ENCODE measurements around the gene GATAD2A.

Gene GATAD2A

DNA sequence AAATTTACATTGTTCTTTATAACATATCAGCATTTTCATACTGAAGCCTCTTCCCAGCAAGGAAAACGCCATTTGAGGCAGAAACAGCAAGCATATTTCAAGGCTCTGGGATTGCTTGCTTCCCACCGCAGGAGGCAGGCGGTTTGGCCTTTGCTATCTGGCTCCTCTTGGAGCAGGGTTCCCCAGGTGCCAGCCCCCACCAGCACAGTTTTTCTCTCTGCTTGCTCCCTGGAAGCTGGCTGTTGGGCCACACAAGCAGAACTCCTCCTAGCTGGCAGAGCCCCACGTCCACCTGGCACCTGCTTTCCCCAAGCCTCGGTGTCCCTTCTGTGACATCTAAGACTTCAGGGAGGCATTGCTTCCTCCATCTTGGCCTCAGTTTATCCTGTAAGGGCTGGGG, 16.7 kb downstream of the GATAD2A start:
- no peak for DNase-seq

DNA sequence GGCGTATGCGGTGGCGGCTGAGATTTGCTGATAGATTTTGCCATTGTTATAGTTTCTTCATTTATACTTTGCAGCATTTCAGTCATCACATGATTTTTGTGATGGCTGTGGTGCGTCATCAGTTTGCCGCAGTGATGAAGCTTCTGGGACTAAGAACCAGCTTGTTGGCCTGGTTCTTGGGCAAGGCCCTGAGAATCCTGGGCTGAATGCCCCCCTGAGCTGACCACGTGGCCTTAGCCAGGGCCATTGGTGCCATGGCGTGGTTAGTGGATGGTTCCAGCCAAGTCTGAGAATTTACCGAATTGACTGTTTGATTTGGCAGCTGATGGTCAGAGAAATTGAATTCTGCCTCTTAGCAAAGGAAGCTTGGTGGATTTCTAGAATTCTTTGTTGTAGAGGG, 17.8 kb downstream of the GATAD2A start:
- DNase-seq, result no peak

DNA sequence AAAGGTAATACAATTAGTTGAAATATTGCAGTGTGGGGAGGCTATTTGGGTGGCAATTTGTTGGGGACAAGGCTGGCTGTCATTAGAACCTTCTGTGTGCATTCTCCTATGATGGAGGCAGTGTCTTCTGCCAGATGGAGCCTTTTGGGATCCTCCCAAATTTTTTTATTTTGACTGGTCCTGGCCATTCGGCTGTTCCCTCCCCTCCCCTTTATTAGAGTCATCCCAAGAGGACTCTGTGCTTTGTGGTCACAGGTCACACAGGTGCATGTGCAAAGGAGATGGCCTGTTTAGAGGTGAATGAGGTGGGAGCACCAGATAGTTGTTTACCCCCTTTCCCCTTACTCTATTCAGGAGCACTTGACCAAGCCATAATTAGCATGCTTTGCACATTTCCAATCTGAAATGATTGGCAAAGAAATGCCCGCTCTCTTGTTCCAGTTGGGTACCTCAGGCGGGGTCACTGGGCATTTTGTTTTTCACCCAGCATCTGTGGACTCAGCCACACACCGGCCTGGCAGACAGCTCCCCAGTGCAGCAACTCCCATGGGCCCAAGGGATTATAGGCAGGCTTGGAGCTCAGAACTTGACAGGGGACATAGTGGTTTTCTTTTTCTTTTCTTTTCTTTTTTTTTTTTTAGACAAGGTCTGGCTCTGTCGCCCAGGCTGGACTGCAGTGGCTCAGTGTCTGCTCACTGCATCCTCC, 19.8 kb downstream of the GATAD2A start:
- no peak for DNase-seq

DNA sequence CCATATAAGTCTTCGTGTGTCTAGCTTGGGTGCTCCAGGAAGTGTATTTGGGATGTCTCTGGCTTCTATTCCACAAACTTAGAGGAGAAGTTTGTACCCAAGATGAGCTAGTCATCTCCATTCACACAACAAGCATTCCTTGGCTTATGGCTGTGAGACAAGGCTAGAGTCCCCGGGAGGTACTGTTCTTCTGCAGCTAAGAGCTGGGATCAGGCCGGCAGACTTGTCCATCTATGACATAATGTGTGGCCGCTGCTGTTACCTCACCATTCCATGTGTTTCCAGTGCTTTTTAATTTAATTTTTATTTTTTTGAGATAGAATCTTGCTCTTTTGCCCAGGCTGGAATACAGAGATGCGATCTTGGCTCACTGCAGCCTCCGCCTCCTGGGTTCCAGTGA, 20.7 kb downstream of the GATAD2A start:
- DNase-seq, result no peak

DNA sequence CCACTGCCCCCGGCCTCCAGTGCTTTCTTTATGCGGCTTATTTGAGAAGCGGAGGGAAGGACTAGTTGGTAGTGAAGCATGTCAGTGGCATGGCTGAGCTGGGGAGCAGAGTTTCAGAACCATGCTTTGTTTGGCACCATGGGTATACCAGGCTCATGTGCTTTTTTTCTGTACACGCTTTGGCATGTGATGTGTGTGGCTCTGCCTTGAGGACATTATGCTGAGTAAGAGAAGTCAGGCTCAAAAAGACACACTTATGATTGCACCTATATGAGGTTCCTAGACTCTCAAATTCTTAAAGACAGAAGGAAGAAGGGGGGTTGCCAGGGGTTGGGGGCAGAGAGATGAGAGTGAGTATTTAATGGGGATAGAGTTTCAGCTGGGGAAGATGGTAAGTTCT, 21.3 kb downstream of the GATAD2A start:
- DNase-seq, result no peak

DNA sequence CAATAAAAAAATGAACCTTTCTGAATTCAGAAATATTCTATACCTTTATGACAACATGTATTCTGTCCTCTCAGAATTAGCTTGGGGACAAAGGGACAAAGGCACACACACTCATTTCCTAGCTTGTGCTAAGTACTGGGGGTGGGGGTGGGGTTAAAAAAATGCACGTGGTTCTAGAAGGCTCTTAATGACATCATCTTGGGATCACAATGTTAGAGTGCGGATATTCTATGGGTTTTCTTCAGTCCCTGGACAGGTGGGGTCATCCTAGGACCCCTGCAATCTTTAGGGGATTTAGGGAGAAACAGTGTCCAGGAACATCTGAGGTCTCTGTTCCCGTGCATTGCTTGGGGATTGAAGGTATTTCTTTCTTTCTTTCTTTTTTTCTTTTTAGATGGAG, 21.8 kb downstream of the GATAD2A start:
- no peak for DNase-seq

DNA sequence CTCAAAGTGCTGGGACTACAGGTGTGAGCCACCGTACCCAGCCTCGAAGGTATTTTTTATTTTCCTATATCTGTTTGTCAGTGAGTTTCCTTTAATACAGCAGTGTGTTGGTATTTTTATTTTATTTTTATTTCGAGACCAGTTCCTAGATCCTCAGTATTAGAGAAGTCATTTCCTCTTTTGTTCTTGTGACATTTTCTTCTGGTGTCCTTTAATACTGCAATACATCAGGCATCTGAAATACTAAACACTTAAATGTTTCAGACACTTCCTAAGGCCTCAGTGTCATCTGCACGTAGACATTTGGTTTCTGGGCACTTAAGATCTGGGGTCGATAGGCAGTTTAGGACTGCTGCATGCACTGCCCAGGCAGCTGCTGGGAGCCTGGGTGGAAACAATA, 22.5 kb downstream of the GATAD2A start:
- no peak for DNase-seq

DNA sequence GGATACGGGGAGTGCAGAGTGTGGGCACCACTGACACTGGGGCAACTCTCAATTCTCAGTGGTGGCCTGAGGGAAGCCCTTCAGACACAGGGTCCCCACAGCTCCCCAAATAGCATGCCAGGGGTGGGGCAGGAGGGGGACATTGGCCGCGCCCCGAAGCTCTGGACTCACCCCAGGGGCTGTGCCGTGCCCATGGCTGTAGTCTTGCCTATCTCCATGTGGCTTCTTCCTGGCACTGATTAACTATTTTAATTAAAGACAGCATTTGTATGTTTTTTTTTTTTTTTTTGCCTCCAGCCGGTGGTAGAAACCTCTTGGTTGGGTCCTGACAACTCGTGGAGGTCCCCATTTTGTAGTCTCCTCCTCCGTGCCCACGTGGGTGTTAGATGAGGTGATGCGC, 23.3 kb downstream of the GATAD2A start:
- DNase-seq, result no peak

DNA sequence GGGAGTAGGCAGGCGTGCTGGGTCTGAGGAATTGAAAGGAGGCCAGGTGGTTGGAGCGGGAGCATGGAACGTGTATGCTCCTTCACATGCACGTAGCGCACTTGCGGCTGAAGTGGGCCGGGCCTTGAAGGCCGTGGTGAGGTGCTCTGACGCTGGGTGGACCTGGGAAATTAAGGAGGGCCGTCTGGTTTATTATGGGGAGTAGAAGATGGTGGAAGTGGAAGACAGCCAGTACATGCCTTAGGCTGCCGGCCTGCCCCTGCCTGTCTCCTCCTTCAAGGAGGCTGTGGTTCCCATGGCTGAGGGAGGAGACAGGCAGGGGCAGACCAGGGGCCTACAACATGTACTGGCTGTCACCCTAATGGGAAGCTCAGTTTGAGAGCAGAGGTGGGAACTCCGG, 23.9 kb downstream of the GATAD2A start:
- DNase-seq, result no peak

DNA sequence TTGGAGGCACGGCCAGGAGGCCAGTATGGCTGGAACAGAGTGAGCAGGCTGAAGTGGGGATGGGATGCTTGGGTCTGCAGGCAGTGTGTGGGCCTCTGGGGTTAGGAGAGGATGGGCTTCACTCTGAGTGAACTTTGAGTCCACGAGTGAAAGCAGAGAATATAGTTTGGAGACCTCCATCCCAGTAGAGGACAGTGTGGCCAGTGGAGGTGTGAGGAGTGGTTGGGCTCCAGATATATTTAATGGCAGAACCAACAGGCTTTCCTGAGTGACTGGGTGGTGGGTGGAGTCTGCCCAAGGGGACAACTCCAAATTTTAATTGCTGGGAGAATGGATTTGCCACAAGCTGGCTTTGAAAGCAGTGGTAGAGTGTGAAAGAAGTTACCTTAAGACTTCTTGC, 27.3 kb downstream of the GATAD2A start:
- DNase-seq, result no peak

DNA sequence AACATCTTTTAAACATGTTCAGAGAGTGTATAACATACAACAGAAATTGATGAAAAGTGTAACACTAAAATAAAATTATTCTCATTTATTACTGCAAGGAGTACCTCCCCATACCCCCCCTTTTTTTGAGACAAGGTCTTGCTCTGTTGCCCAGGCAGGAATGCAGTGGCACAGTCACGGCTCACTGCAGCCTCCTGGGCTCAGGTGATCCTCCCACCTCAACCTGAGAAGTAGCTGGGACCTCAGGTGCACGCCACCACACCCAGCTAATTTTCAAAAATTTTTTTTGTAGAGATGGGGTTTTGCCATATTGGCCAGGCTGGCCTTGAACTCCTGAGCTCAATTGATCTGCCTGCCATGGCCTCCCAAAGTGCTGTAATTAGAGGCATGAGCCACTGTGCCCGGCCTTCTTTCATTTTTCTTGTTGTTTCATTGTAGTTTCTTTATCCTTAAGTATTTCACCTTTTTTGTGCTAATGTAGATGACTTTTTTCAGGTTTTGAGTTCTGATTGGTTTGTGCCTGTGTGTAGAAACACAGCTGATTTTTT, 28.3 kb downstream of the GATAD2A start:
- DNase-seq, result no peak

DNA sequence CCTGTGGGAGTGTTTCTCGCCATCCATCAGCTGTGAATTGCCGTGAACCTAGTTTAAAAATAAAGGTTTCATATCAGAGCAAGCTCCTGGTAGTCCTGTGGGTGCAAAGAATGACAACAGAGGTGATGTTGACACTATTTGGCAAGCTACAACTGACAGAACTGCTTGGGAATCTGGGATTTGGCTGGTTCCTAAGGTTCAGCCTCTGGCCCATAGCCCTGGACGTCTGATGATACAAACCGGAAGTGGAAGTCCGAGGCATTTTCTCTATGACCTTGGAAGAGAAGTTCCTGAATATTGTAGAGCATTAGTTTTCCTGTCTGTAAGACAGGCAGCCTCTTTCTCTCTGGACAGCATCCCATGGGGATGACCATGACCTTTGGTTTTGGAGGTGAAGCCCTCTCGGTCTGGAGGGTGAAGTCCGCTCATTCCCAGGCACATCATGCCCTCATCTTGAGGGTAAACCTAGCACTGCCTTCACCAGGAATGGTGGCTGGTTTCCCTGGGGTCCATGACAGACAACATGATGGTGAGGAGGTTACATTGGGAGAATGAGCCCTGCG, 29.1 kb downstream of the GATAD2A start:
- no peak for DNase-seq

DNA sequence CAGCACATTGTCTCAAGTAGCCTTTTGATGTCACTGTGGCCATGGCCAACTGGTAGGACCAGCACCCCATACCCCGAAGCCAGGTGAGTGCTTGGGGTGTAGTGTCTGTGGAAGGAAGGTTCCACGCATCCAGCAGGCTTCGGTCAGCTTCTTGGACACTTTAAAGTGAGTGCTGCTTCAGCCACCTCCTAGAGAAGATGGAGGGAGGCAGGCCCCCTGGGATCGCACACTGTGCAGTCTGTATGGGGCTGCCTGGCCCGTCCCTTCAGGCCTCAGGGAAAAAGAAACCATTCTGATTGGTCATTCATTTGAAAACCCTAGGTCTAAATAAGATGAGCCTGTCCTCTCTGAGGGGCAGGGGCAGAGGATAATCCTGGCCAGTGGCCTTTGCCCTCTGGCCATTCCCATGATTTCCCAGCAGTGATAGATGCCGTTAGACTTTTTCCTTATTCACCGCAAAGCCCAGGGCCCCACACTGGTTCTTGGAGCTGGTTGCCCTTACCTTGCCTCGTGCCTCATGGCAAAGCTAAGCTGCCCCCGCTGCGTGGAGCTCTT, 30.7 kb downstream of the GATAD2A start:
- no peak for DNase-seq

DNA sequence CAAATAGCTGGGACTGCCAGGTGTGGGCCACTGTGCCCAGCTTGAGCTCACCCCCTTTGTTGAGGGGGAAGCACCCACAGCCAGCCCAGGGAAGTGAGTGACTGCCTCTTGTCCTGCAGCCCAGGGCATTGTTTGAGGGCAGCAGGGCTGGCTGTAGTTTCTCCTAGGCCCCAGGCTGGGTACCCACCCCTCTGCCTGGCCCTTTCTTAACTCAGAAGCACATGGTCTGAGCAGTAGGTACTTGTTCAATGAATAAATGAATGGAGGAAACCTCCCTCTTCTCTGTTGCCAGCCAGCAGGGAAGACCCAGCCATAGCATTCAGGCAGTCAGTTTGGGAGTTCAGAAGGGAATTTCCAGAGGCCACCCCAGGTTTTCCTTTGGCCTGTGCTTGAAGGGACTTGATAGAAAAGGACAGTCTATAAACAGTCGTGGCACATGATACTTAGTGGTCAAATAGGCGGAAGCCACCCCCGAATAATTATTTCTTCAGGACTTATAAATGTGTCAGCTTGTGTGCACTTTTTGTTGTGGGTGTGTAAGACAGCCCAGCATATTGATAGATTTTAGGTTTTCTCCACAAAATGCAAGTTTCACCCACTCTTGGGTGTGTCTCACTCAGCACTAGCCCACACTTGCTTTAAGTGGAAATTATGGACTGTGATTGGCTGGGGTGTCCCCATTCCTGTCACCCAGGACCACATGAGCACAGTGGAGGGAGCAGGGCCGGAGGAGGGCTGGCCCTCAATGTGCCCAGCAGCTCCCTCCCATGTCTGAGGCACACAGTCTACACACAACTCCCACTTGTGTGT, 33.1 kb downstream of the GATAD2A start:
- DNase-seq, result no peak

DNA sequence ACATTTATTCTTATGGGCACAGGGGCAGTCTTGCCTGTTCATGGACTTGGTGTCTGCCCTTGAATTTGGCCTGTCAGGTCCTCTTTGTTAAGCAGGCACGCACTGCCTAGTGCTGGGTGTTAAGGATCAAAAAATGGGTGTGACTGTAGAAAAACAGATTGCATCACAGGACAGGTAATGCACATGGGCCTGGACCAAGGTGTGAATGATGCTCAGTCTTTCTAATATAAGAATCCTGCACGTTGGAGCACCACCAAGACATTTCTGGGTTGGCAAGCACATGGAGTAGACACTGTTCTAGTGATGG, 33.7 kb downstream of the GATAD2A start:
- DNase-seq, result no peak

DNA sequence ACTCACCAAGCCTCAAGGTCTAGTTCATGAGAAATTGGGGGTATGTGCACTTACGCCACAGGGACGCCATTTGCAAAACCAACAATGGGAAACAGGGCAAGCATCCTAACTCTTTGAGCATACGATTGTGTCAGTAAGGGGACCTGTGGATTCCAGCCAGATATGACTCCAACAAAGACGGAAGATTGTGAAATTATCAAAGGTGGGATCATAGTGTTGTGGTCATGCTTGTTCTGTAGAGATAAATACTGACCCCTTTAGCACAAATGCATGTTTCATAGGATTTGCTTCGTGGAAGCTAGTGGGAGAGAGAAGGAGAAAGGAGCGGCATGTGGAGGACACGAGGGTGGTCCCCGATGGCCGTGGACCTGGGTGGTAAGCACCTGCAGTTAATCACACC, 37.8 kb downstream of the GATAD2A start:
- DNase-seq, result no peak

DNA sequence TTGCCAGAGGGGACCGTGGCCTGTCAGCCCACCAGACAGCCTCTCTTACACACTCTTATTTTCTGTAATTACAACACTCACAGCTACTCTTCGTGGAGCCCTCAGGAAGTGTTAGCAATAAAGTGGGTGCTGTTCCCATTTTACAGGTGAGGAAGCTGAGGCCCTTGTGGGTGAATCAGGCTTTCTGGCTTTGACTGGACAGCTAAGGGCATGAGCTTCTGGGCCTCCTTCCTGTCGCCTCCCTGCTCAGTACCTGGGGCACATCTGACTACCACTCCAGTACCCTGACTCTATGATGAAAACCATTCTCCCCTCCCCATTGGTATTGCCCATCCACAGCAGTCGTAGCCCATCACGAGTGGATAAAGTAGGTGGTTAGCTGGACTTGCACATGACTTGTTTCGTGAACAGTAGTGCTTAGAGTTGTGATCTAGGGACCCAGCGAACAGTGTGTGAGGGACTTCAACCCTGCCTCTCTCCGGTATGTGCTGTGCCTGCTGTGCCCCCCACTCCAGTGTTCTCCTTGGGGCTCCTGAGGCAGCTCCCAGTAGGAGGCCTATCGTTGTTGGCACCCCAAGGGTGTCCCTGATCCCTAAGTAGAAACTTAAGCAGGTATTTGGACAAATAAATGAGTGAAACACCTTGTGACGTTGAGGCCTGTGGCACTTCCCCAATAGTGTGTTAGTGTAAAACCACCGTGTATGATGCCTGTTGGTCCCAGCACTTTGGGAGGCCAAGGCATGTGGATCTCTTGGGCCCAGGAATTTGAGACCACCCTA, 38.6 kb downstream of the GATAD2A start:
- no peak for DNase-seq

DNA sequence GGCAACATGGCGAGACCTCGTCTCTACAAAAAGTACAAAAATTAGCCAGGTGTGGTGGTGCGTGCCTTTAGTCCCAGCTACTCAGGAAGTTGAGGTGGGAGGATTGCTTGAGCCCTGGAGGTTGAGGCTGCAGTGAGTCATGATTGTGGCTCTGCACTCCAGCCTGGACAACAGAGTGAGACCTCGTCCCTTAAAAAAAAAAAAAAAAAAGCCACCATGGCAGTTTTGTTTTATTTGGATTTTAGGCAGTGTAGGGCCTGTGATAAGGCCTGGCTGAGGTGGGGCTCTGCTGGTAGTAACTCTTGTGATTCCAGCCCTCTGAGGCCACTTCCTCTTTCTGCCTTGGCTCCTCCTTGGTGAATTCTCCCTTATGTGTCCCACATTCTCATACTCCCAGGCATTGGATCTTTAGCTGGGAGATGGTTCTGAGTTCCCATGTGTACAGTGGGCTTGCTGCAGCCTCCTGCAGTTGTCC, 39.2 kb downstream of the GATAD2A start:
- no peak for DNase-seq

DNA sequence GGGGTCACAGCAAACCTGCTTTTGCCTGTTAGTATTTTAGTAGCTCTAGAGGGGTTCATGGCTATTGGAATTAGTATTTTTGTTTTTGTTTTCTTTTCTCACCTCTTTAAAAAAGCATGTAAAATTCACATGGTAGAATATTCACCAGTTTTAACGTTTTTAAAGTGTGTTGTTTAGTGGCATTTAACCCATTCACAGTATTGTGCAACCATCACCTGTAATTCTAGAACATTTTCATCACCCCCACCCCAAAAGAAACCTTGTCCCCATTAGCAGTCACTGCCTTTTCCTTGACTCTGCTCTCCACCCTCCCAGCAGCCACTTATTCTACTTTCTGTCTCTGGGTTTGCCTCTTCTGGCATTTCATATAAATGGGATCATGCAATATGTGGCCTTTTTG, 39.8 kb downstream of the GATAD2A start:
- DNase-seq, result no peak

DNA sequence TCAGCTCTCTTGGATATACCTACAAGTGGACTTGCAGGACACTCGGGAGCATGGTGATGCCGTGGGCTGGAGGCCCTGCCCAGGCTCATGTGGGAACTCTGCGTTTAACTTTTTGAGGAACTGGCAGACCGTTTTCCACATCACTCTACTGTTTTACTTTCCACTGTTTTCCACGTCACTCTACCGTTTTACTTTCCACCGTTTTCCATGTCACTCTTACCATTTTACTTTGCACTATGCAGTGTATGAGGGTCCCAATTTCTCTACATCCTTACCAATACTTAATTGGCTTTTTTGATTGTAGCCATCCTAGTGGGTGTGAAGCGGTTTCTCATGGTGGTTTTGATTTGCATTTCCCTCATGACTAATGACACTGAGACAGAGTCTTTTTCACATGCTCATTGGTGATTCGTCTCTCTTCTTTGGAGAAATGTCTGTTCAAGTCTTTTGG, 40.5 kb downstream of the GATAD2A start:
- DNase-seq, result no peak

DNA sequence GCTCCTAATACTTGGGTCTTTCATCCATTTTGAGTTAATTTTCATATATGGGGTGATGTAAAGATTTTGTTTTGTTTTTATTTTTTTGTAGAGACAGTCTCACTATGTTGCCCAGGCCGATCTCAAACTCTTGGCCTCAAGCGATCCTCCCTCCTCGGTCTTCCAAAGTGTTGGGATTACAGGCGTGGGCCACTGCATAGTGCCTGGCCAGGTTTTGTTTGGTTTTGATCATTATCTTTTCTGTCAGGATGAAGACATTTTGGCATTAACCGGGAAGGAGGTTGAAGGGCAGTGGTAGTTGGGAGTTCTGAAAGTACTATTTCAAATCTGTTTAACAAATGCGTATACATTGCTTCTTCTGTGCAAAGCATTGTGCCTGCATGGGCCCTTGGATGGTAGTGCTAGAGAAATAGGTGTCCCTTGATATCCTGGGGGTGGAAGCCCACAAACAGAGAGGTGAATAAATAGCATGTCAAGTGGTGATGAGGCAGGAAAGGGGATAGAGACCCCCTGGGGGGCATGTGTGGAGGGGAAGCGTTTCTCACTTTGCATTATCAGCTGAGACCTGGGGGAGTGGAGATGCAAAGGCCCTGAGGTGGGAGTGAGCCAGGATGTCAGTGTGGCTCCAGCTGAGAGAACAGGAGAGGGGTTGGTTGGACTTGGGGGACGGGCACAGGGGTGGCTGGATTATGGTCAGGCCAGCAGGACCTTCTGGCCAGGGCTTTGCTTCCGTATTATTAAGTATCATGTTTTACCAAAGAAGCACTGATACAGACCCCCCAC, 41.4 kb downstream of the GATAD2A start:
- DNase-seq, result no peak

Measured in NCI-H69 (cell line).